Psoas muscle (tissue), 8 donors: ENCODE data around the gene SORL1. TPM values are rescaled to one million over a fixed set of nuclear protein-coding genes. Genes with fewer than 3 reads are reported as not detected.

ENCODE experiments used
- ATAC-seq, 4 donors: fragments of 200-7000 bp; cut with Tn5 transposase; one replicate each; pipeline ENCODE4 v1.9.1; 2020; ENCODE audit warnings: moderate library complexity in 3 of 4, mild to moderate bottlenecking in 2 of 4
- DNase-seq, 2 donors: peaks; one replicate each; pipeline ENCODE4 v3.0.0-alpha.2; 2020
- H3K27ac ChIP-seq: fragments of 200-600 bp; one replicate; pipeline ENCODE4 v1.8.0; 2022
- H3K27me3 ChIP-seq, 3 donors: fragments of 200-600 bp in 1 of 3; one replicate each; pipeline versions ENCODE4 v1.6.1 to v1.8.0; 2013 to 2022; ENCODE audit warnings: low read length in 2 of 3, mild to moderate bottlenecking in 2 of 3, moderate library complexity in 1 of 3; ENCODE audit not compliant: insufficient read depth in 3 of 3
- H3K36me3 ChIP-seq, 2 donors: fragments of 200-600 bp in 1 of 2; one replicate each; pipeline versions ENCODE4 v1.6.1 to v1.8.0; 2013 to 2022; ENCODE audit warnings: low read depth in 1 of 2, mild to moderate bottlenecking in 1 of 2, moderate library complexity in 1 of 2; ENCODE audit not compliant: insufficient read depth in 1 of 2
- H3K4me1 ChIP-seq: fragments of 200-600 bp; one replicate; pipeline ENCODE4 v1.8.0; 2022
- H3K4me3 ChIP-seq: fragments of 200-600 bp; one replicate; pipeline ENCODE4 v1.8.0; 2022; ENCODE audit warnings: mild to moderate bottlenecking
- H3K9me3 ChIP-seq: fragments of 200-600 bp; one replicate; pipeline ENCODE4 v1.8.0; 2022
- CTCF ChIP-seq: fragments of 200-600 bp; IDR thresholded peaks from one replicate; pipeline ENCODE4 v1.8.0; 2022; ENCODE audit warnings: antibody characterized with exemption
- WGBS, 3 donors: extraction: QIAGEN DNeasy Blood & Tissue Kit; methylation state at CpG; one replicate each; pipeline versions ENCODE4 v1.1.6 to v1.1.7; 2013; 5-methylcytosine and 5-hydroxymethylcytosine counted together
- intact Hi-C, 2 donors: fragments of 100-400 bp; cut with DNase I; formaldehyde crosslinking; loops; one replicate each; pipeline versions ENCODE4 v1.11.0 to v1.14.2; 2022
- polyA plus RNA-seq, 3 donors: library from polyadenylated mRNA; stranded (reverse); fragments of 200-250 nt; gene quantifications; one replicate each; pipeline ENCODE4 v1.2.3, GENCODE V29; 2013
- total RNA-seq, 4 donors: library from RNA; stranded (reverse); fragmentation: NEBNext Ultra II Directional in 2 of 4; extraction: Animal tissue kit (Norgen Biotek cat#: 25700) in 2 of 4; gene quantifications; one replicate each; pipeline versions ENCODE4 v1.2.1 to v1.2.4, GENCODE V29; 2021 to 2023
- donor health status: healthy with polysubstance abuse.
- donor health status: DM: no; HTN: no; CAD: no; lungs with moderate emphysema.
- donor health status: Bipolar disorder and iron deficiency.
- donor health status: healthy.
- donor health status: DM: yes; HTN: yes; CAD: no.
- donor health status: DM: no; HTN: no; CAD: no.
- donor health status: DM: no; HTN: no; CAD: no.
- donor health status: DM: yes; HTN: yes; CAD: no.

Gene SORL1
- total and polyA plus RNA-seq, 7 donors, result 0.07 to 3.3 (median 1.5) TPM

DNA sequence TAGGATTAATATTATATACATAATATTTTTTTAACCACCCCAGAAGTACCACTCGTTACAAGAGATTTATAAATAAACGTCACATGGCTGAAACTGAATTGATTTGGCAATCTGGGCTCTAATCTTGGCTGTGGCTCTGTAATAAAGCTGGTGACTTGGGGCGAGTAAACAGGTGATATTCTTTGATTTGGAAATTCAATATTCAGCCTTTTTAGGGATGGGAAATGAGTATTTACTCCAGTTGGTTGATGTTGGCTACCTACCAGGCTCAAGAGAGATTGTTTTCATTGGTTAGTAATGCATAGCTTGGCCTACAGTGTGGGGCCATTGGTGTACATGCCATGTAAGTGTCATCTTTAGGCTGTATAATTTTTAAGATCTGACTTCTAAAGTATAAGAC is 118.3 kb downstream of the SORL1 start:
- no peak for TF ChIP-seq CTCF

GRCh38 chr11:121571506-121571905 is 119.4 kb downstream of the SORL1 start:
- ATAC-seq, result no peak
- 44 to 55% (median 53%) methylated on average over 4 of the region's 4 CpGs for WGBS, 3 donors

More for the DNA sequence above, 118.3 kb downstream of the SORL1 start:
- ATAC-seq, result no peak
- Histone ChIP-seq H3K4me3 (no peak overlapping the region), H3K9me3 (no peaks in the 10 kb centered on the region), H3K27me3 (peaks cover 0 to 5% (median 0%) of the 10 kb centered on the region in 3 donors), H3K27ac (no peak overlapping the region), H3K36me3 (no peaks in the 10 kb centered on the region), H3K4me1 (no peaks in the 10 kb centered on the region)
- WGBS, 3 donors, result 57 to 87% (median 66%) methylated on average over 3 of the region's 3 CpGs
- intact Hi-C loops, result no loop called here
- no peak for DNase-seq

DNA sequence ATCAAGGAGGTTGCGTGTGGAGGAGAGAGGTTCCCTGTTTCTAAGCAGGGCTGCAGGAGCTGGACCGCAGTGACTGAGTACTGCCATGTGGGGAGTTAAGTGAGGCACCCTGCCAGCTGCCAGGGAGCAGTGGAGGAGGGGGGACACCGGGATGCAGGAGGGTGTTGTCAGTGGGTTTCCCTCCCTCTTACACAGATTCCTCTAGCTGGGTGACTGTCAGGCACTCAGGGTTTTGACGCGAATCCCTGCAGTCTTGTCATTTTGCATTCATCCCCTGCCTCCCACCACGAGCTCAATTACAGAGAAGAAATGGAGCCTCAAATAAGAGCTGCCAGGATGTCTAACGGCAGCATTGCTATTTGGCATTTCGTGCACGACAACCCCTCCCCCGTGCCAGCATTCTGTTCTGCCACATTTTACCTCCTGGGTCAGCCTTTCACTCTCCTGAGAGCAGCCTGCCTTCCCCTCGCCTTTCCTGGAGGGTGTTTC is 120.5 kb downstream of the SORL1 start:
- Histone ChIP-seq H3K4me1 (no peaks in the 10 kb centered on the region), H3K9me3 (no peaks in the 10 kb centered on the region), H3K4me3 (no peak overlapping the region), H3K27me3 (peaks cover 0 to 5% (median 0%) of the 10 kb centered on the region in 3 donors), H3K36me3 (no peaks in the 10 kb centered on the region), H3K27ac (no peak overlapping the region)
- 19 to 57% (median 28%) methylated on average over 11 of the region's 11 CpGs for WGBS, 3 donors
- intact Hi-C loops, result no loop called here
- no peak for ATAC-seq
- TF ChIP-seq CTCF, result no peak
- no peak for DNase-seq

More at GRCh38 chr11:121571506-121571905, 119.4 kb downstream of the SORL1 start:
- Histone ChIP-seq H3K27me3 (peaks cover 0 to 5% (median 0%) of the 10 kb centered on the region in 3 donors), H3K4me3 (no peak overlapping the region), H3K4me1 (no peaks in the 10 kb centered on the region), H3K36me3 (no peaks in the 10 kb centered on the region), H3K27ac (no peak overlapping the region), H3K9me3 (no peaks in the 10 kb centered on the region)
- DNase-seq, result no peak
- intact Hi-C loops, result no loop called here
- TF ChIP-seq CTCF, result no peak

DNA sequence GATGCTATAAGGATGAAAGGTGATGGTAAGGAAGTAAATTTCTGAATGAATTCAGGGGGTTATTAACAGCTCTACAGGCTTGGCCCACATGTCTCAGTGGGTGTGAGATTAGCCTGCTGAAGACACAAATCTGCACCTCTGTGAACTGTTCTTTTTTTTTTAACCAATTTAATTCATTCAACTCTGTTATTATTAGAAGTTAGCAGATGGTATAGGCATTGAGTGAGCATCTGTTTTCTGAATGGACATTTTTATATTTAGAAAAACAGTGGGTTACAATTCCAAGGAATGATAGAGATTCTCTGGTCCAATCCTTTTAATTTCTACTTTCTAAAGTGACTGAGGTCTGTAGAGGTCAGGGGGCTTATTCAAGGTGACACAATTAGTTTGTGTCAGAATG is 122.7 kb downstream of the SORL1 start:
- Histone ChIP-seq H3K4me3 (no peak overlapping the region), H3K27ac (no peak overlapping the region), H3K9me3 (no peaks in the 10 kb centered on the region), H3K27me3 (peaks cover 0 to 15% (median 0%) of the 10 kb centered on the region in 3 donors), H3K4me1 (no peaks in the 10 kb centered on the region), H3K36me3 (no peaks in the 10 kb centered on the region)
- ATAC-seq, result no peak
- intact Hi-C loops, result no loop called here
- no peak for DNase-seq
- TF ChIP-seq CTCF, result no peak

GRCh38 chr11:121575250-121575962 is 123.3 kb downstream of the SORL1 start:
- peaks cover 0 to 15% (median 0%) of the 10 kb centered on the region in 3 donors for H3K27me3 ChIP-seq
- H3K27ac ChIP-seq, result no peak overlapping the region
- no peak overlapping the region for H3K4me3 ChIP-seq
- DNase-seq (peak; percentile 50 to 75), ATAC-seq (peak; percentile 57 to 83 (median 70))
- no peaks in the 10 kb centered on the region for H3K4me1 ChIP-seq
- no peaks in the 10 kb centered on the region for H3K36me3 ChIP-seq
- no peak for TF ChIP-seq CTCF
- WGBS, 3 donors, result 48 to 62% (median 50%) methylated on average over 10 of the region's 10 CpGs
- intact Hi-C loops, result no loop called here
- no peaks in the 10 kb centered on the region for H3K9me3 ChIP-seq
